ENCODE measurements around the gene MARS1. TPM values are rescaled to one million over a fixed set of nuclear protein-coding genes. Genes with fewer than 3 reads are reported as not detected.

The MARS1 gene
- total and polyA plus RNA-seq, 2 experiments from 2014 or later = 266 to 351 TPM

DNA sequence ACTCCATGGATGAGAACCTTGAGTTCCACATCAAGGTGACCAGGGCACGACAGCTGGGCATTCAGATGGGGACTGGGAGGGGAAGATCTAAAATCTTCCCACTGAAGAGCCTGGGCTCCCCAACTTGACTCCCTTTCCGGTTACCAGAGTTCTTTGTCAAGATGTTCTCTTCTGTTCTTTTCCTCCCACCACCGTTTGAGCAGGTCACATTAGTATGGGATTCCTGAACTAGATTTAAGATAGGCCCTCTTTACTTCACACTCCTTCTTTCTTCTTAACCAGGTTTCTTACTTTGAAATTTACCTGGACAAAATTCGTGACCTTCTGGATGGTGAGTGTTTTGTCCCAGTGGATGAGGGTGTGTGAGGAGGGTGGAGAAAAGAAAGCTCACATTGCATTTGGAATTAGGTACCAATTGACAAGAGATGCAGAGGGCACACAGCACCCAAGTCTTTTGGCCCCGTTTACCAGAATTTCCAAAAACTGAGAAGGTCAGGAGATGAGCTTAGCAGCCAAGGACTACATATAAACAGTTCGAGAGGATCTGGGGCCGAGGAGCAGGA, 76.4 kb downstream of the MARS1 start:
- Histone ChIP-seq H3K4me1 (ENCODE audit: insufficient read depth) (no peaks in the 10 kb centered on the region), H3K4me2 (no peak overlapping the region), H3K27me3 (ENCODE audit: insufficient read depth) (no peaks in the 10 kb centered on the region), H3K79me2 (replicated peaks; ENCODE audit: insufficient read depth) (peaks cover 6% of the 10 kb centered on the region; the same call in 1 of the 2 replicates), H3K4me3 (no peak overlapping the region), H3F3A (replicated peaks; ENCODE audit: low read depth) (no peaks in the 10 kb centered on the region; the same call in 1 of the 2 replicates), H4K20me1 (replicated peaks; ENCODE audit: insufficient read depth) (peaks cover 2% of the 10 kb centered on the region; the same call in 1 of the 2 replicates), H3K27ac (ENCODE audit: low read depth) (no peak overlapping the region), H3K9me2 (ENCODE audit: insufficient read depth) (no peaks in the 10 kb centered on the region), H3K36me3 (ENCODE audit: insufficient read depth) (peaks cover 6% of the 10 kb centered on the region), H2AFZ (no peak overlapping the region)
- DNase-seq (ENCODE audit: low spot score) (no peak), ATAC-seq (no peak)
- H3K27ac Mint-ChIP-seq = no peak overlapping the region
- no peak overlapping the region for H3K4me3 Mint-ChIP-seq
- peaks cover 27% of the 10 kb centered on the region; the same call in 2 of the 3 replicates for H3K36me3 Mint-ChIP-seq (ENCODE audit: low read depth)
- no peaks in the 10 kb centered on the region for H3K4me1 Mint-ChIP-seq
- no peaks in the 10 kb centered on the region for H3K9me3 Mint-ChIP-seq
- H3K27me3 Mint-ChIP-seq (ENCODE audit: insufficient read depth, low read depth, poor library complexity) = no peaks in the 10 kb centered on the region
- TF ChIP-seq EZH2phosphoT487 (IDR thresholded peaks at IDR 0.05; ENCODE audit: unreplicated experiment) (no peak), STAT1 (IDR thresholded peaks at IDR 0.05; ENCODE audit: unreplicated experiment) (no peak), CREB1 (CRISPR knock-in tag; IDR thresholded peaks at IDR 0.05; ENCODE audit: low read depth) (no peak), CTCF (conservative IDR thresholded peaks at IDR 0.05; ENCODE audit: low read depth in 2 of 2) (no peak), NANOG (IDR thresholded peaks at IDR 0.05; ENCODE audit: borderline replicate concordance) (no peak), EZH2 (IDR thresholded peaks at IDR 0.05; ENCODE audit: low read depth, unreplicated experiment) (no peak)
- TF ChIP-seq, protein P1, sequence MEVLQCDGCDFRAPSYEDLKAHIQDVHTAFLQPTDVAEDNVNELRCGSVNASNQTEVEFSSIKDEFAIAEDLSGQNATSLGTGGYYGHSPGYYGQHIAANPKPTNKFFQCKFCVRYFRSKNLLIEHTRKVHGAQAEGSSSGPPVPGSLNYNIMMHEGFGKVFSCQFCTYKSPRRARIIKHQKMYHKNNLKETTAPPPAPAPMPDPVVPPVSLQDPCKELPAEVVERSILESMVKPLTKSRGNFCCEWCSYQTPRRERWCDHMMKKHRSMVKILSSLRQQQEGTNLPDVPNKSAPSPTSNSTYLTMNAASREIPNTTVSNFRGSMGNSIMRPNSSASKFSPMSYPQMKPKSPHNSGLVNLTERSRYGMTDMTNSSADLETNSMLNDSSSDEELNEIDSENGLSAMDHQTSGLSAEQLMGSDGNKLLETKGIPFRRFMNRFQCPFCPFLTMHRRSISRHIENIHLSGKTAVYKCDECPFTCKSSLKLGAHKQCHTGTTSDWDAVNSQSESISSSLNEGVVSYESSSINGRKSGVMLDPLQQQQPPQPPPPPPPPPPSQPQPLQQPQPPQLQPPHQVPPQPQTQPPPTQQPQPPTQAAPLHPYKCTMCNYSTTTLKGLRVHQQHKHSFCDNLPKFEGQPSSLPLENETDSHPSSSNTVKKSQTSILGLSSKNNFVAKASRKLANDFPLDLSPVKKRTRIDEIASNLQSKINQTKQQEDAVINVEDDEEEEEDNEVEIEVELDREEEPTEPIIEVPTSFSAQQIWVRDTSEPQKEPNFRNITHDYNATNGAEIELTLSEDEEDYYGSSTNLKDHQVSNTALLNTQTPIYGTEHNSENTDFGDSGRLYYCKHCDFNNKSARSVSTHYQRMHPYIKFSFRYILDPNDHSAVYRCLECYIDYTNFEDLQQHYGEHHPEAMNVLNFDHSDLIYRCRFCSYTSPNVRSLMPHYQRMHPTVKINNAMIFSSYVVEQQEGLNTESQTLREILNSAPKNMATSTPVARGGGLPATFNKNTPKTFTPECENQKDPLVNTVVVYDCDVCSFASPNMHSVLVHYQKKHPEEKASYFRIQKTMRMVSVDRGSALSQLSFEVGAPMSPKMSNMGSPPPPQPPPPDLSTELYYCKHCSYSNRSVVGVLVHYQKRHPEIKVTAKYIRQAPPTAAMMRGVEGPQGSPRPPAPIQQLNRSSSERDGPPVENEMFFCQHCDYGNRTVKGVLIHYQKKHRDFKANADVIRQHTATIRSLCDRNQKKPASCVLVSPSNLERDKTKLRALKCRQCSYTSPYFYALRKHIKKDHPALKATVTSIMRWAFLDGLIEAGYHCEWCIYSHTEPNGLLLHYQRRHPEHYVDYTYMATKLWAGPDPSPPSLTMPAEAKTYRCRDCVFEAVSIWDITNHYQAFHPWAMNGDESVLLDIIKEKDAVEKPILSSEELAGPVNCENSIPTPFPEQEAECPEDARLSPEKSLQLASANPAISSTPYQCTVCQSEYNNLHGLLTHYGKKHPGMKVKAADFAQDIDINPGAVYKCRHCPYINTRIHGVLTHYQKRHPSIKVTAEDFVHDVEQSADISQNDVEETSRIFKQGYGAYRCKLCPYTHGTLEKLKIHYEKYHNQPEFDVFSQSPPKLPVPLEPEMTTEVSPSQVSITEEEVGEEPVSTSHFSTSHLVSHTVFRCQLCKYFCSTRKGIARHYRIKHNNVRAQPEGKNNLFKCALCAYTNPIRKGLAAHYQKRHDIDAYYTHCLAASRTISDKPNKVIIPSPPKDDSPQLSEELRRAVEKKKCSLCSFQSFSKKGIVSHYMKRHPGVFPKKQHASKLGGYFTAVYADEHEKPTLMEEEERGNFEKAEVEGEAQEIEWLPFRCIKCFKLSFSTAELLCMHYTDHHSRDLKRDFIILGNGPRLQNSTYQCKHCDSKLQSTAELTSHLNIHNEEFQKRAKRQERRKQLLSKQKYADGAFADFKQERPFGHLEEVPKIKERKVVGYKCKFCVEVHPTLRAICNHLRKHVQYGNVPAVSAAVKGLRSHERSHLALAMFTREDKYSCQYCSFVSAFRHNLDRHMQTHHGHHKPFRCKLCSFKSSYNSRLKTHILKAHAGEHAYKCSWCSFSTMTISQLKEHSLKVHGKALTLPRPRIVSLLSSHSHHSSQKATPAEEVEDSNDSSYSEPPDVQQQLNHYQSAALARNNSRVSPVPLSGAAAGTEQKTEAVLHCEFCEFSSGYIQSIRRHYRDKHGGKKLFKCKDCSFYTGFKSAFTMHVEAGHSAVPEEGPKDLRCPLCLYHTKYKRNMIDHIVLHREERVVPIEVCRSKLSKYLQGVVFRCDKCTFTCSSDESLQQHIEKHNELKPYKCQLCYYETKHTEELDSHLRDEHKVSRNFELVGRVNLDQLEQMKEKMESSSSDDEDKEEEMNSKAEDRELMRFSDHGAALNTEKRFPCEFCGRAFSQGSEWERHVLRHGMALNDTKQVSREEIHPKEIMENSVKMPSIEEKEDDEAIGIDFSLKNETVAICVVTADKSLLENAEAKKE (CRISPR knock-in tag; IDR thresholded peaks at IDR 0.05) = no peak

MicroRNAs encoded within 50 kb of the gene (microRNA counts, 767-probe panel; counts per million panel counts)
- not detected for microRNA hsa-miR-616-3p

Small RNA genes lying within 50 kb of the gene (microRNA-seq; reads per million reads assigned to microRNA genes)
- gene MIR616 = 0.89 reads per million
- 1.8 reads per million for gene MIR6758

Small RNA genes lying within 50 kb of the gene (small RNA-seq; reads per million reads assigned to genes)
- gene MIR616 (ENCODE audit: low replicate concordance) = not detected

Other genes starting within 250 kb of the MARS1 start
- 1.2 and 3.0 TPM in 2 replicates for gene STAC3, start 236.9 kb upstream of the MARS1 start, total RNA-seq (2014; rRNA removed; shearing (Covaris generic))
- gene STAC3, start 236.9 kb upstream of the MARS1 start, polyA plus RNA-seq (2016; fragmentation: Nextera tagmentation; extraction: Ambion mirVana) = 0.48 and 0.59 TPM in 2 replicates
- 17.7 and 19.6 TPM in 2 replicates for gene R3HDM2, start 57.0 kb upstream of the MARS1 start, total RNA-seq (2014; rRNA removed; shearing (Covaris generic))
- gene R3HDM2, start 57.0 kb upstream of the MARS1 start, polyA plus RNA-seq (2016; fragmentation: Nextera tagmentation; extraction: Ambion mirVana) = 9.6 and 10.2 TPM in 2 replicates
- not detected in 2 replicates for gene INHBC, start 53.3 kb upstream of the MARS1 start, total RNA-seq (2014; rRNA removed; shearing (Covaris generic))
- 0.53 TPM in 1 of 2 replicates, not detected in the other for gene INHBC, start 53.3 kb upstream of the MARS1 start, polyA plus RNA-seq (2016; fragmentation: Nextera tagmentation; extraction: Ambion mirVana)
- gene INHBE, start 32.8 kb upstream of the MARS1 start, total RNA-seq (2014; rRNA removed; shearing (Covaris generic)) = 19.4 and 29.0 TPM in 2 replicates
- 5.6 and 7.4 TPM in 2 replicates for gene INHBE, start 32.8 kb upstream of the MARS1 start, polyA plus RNA-seq (2016; fragmentation: Nextera tagmentation; extraction: Ambion mirVana)
- 16.1 and 18.1 TPM in 2 replicates for gene GLI1, start 28.3 kb upstream of the MARS1 start, total RNA-seq (2014; rRNA removed; shearing (Covaris generic))
- 4.8 and 5.6 TPM in 2 replicates for gene GLI1, start 28.3 kb upstream of the MARS1 start, polyA plus RNA-seq (2016; fragmentation: Nextera tagmentation; extraction: Ambion mirVana)
- gene ARHGAP9, start 8.2 kb upstream of the MARS1 start, total RNA-seq (2014; rRNA removed; shearing (Covaris generic)) = 4.6 and 7.1 TPM in 2 replicates
- 4.5 and 4.9 TPM in 2 replicates for gene ARHGAP9, start 8.2 kb upstream of the MARS1 start, polyA plus RNA-seq (2016; fragmentation: Nextera tagmentation; extraction: Ambion mirVana)
- 3.9 and 4.1 TPM in 2 replicates for gene DDIT3, start 32.4 kb downstream of the MARS1 start, total RNA-seq (2014; rRNA removed; shearing (Covaris generic))
- 11.7 and 12.5 TPM in 2 replicates for gene DDIT3, start 32.4 kb downstream of the MARS1 start, polyA plus RNA-seq (2016; fragmentation: Nextera tagmentation; extraction: Ambion mirVana)
- gene MBD6, start 34.8 kb downstream of the MARS1 start, total RNA-seq (2014; rRNA removed; shearing (Covaris generic)) = 12.5 and 16.9 TPM in 2 replicates
- 17.1 and 18.3 TPM in 2 replicates for gene MBD6, start 34.8 kb downstream of the MARS1 start, polyA plus RNA-seq (2016; fragmentation: Nextera tagmentation; extraction: Ambion mirVana)
- gene DCTN2, start 59.1 kb downstream of the MARS1 start, total RNA-seq (2014; rRNA removed; shearing (Covaris generic)) = 134 and 157 TPM in 2 replicates
- 56.1 and 62.3 TPM in 2 replicates for gene DCTN2, start 59.1 kb downstream of the MARS1 start, polyA plus RNA-seq (2016; fragmentation: Nextera tagmentation; extraction: Ambion mirVana)
- 16.5 and 21.3 TPM in 2 replicates for gene KIF5A, start 62.0 kb downstream of the MARS1 start, total RNA-seq (2014; rRNA removed; shearing (Covaris generic))
- 9.1 and 11.1 TPM in 2 replicates for gene KIF5A, start 62.0 kb downstream of the MARS1 start, polyA plus RNA-seq (2016; fragmentation: Nextera tagmentation; extraction: Ambion mirVana)
- gene PIP4K2C, start 103.1 kb downstream of the MARS1 start, total RNA-seq (2014; rRNA removed; shearing (Covaris generic)) = 26.4 and 30.6 TPM in 2 replicates
- 10.5 and 10.8 TPM in 2 replicates for gene PIP4K2C, start 103.1 kb downstream of the MARS1 start, polyA plus RNA-seq (2016; fragmentation: Nextera tagmentation; extraction: Ambion mirVana)
- gene DTX3, start 116.8 kb downstream of the MARS1 start, total RNA-seq (2014; rRNA removed; shearing (Covaris generic)) = 37.8 and 46.6 TPM in 2 replicates
- 16.7 and 22.8 TPM in 2 replicates for gene DTX3, start 116.8 kb downstream of the MARS1 start, polyA plus RNA-seq (2016; fragmentation: Nextera tagmentation; extraction: Ambion mirVana)
- 9.9 and 10.2 TPM in 2 replicates for gene ARHGEF25, start 123.4 kb downstream of the MARS1 start, total RNA-seq (2014; rRNA removed; shearing (Covaris generic))
- gene ARHGEF25, start 123.4 kb downstream of the MARS1 start, polyA plus RNA-seq (2016; fragmentation: Nextera tagmentation; extraction: Ambion mirVana) = 0.53 TPM in 1 of 2 replicates, not detected in the other
- gene B4GALNT1, start 145.1 kb downstream of the MARS1 start, total RNA-seq (2014; rRNA removed; shearing (Covaris generic)) = 2.4 and 2.8 TPM in 2 replicates
- 1.3 and 1.4 TPM in 2 replicates for gene B4GALNT1, start 145.1 kb downstream of the MARS1 start, polyA plus RNA-seq (2016; fragmentation: Nextera tagmentation; extraction: Ambion mirVana)
- 66.1 and 79.7 TPM in 2 replicates for gene OS9, start 206.1 kb downstream of the MARS1 start, total RNA-seq (2014; rRNA removed; shearing (Covaris generic))
- 27.5 and 29.3 TPM in 2 replicates for gene OS9, start 206.1 kb downstream of the MARS1 start, polyA plus RNA-seq (2016; fragmentation: Nextera tagmentation; extraction: Ambion mirVana)

Measured in GM23338 (cell line).